Measurements from ENCODE around the gene VPS8.
"Not testable (repeated sequence)": the region's sequence is repeated elsewhere in the genome, so short reads cannot be mapped to it uniquely, and the experiment has no call there.

Gene VPS8

GRCh38 chr3:185003876-185004275, 191.9 kb downstream of the VPS8 start:
- DNase-seq, result not testable (repeated sequence)

- no peak for DNase-seq
Measured at GRCh38 chr3:185009650-185010049, 197.7 kb downstream of the VPS8 start.

GRCh38 chr3:185017584-185017983, 205.6 kb downstream of the VPS8 start:
- not testable (repeated sequence) for DNase-seq

- not testable (repeated sequence) for DNase-seq
Measured at GRCh38 chr3:185017996-185018395, 206.0 kb downstream of the VPS8 start.

- no peak for DNase-seq
Measured at GRCh38 chr3:185021256-185021655, 209.3 kb downstream of the VPS8 start.

GRCh38 chr3:185024406-185024805, 212.4 kb downstream of the VPS8 start:
- DNase-seq, result no peak

GRCh38 chr3:185024966-185025365, 213.0 kb downstream of the VPS8 start:
- no peak for DNase-seq

GRCh38 chr3:185028121-185028520, 216.2 kb downstream of the VPS8 start:
- DNase-seq, result no peak

GRCh38 chr3:185029086-185029485, 217.1 kb downstream of the VPS8 start:
- no peak for DNase-seq

GRCh38 chr3:185030399-185030798, 218.4 kb downstream of the VPS8 start:
- no peak for DNase-seq

- DNase-seq, result no peak
Measured at GRCh38 chr3:185030951-185031350, 219.0 kb downstream of the VPS8 start.

- DNase-seq, result no peak
Measured at GRCh38 chr3:185037801-185038200, 225.8 kb downstream of the VPS8 start.

GRCh38 chr3:185040425-185040824, 228.5 kb downstream of the VPS8 start:
- no peak for DNase-seq

GRCh38 chr3:185041540-185041939, 229.6 kb downstream of the VPS8 start:
- DNase-seq, result no peak

GRCh38 chr3:185042312-185043050, 230.5 kb downstream of the VPS8 start:
- no peak for DNase-seq

GRCh38 chr3:185046164-185046515, 234.2 kb downstream of the VPS8 start:
- DNase-seq, result no peak

GRCh38 chr3:185046603-185047002, 234.6 kb downstream of the VPS8 start:
- DNase-seq, result no peak

- no peak for DNase-seq
Measured at GRCh38 chr3:185049710-185050109, 237.7 kb downstream of the VPS8 start.

- no peak for DNase-seq
Measured at GRCh38 chr3:185051801-185052200, 239.8 kb downstream of the VPS8 start.

- DNase-seq, result no peak
Measured at GRCh38 chr3:185052631-185053030, 240.7 kb downstream of the VPS8 start.

- DNase-seq, result no peak
Measured at GRCh38 chr3:185056908-185057307, 244.9 kb downstream of the VPS8 start.

GRCh38 chr3:185057829-185058228, 245.9 kb downstream of the VPS8 start:
- DNase-seq, result no peak

- DNase-seq, result no peak
Measured at GRCh38 chr3:185058796-185059195, 246.8 kb downstream of the VPS8 start.

GRCh38 chr3:185059766-185060165, 247.8 kb downstream of the VPS8 start:
- DNase-seq, result no peak

GRCh38 chr3:185060655-185061054, 248.7 kb downstream of the VPS8 start:
- no peak for DNase-seq
